Measurements from ENCODE around the gene RHOH.
"Not testable (repeated sequence)": the region's sequence is repeated elsewhere in the genome, so short reads cannot be mapped to it uniquely, and the experiment has no call there.

Gene RHOH

GRCh38 chr4:40196724-40197281 is at the start of gene RHOH:
RHOH (plus strand) TSS chr4:40197031; CDS start chr4:40243387, 46,356 bp downstream.
- Histone ChIP-seq H4K20me1 (ENCODE audit: insufficient read depth) (no peaks in the 10 kb centered on the region), H3K27me3 (ENCODE audit: insufficient read depth, low read depth) (no peaks in the 10 kb centered on the region), H3K79me2 (ENCODE audit: insufficient read depth, low read depth) (peaks cover 18% of the 10 kb centered on the region; the same call in 1 of the 2 replicates), H3K27ac (peak within 1 kb of the TSS; percentile 49), H3K4me3 (IDR thresholded peaks at IDR 0.05; ENCODE audit: insufficient read depth, low read depth, low read length) (no peak within 1 kb of the TSS), H3K4me2 (peak within 1 kb of the TSS; percentile 57), H2AFZ (ENCODE audit: low read depth) (peak within 1 kb of the TSS; percentile 33; the same call in 1 of the 2 replicates), H3K9ac (peak within 1 kb of the TSS; percentile 42; the same call in 1 of the 2 replicates), H3K36me3 (ENCODE audit: insufficient read depth) (no peaks in the 10 kb centered on the region), H3K4me1 (ENCODE audit: low read depth, poor library complexity, severe bottlenecking) (peaks cover 29% of the 10 kb centered on the region)
- TF ChIP-seq, protein P1, sequence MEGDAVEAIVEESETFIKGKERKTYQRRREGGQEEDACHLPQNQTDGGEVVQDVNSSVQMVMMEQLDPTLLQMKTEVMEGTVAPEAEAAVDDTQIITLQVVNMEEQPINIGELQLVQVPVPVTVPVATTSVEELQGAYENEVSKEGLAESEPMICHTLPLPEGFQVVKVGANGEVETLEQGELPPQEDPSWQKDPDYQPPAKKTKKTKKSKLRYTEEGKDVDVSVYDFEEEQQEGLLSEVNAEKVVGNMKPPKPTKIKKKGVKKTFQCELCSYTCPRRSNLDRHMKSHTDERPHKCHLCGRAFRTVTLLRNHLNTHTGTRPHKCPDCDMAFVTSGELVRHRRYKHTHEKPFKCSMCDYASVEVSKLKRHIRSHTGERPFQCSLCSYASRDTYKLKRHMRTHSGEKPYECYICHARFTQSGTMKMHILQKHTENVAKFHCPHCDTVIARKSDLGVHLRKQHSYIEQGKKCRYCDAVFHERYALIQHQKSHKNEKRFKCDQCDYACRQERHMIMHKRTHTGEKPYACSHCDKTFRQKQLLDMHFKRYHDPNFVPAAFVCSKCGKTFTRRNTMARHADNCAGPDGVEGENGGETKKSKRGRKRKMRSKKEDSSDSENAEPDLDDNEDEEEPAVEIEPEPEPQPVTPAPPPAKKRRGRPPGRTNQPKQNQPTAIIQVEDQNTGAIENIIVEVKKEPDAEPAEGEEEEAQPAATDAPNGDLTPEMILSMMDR (conservative IDR thresholded peaks at IDR 0.05; ENCODE audit: low read depth, low read length), result no peak

DNA sequence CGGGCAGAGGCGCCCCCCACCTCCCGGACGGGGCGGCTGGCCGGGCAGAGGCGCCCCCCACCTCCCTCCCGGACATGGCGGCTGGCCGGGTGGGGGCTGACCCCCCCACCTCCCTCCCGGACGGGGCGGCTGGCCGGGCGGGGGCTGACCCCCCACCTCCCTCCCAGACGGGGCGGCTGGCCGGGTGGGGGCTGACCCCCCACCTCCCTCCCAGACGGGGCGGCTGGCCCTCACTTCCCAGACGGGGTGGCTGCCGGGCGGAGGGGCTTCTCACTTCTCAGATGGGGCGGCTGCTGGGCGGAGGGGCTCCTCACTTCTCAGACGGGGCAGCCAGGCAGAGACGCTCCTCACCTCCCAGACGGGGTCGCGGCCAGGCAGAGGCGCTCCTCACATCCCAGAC is 49.3 kb upstream of the RHOH start:
- not testable (repeated sequence) for H3K9ac ChIP-seq; H3K27me3 ChIP-seq (ENCODE audit: insufficient read depth, low read depth); H4K20me1 ChIP-seq (ENCODE audit: insufficient read depth); H3K4me3 ChIP-seq (IDR thresholded peaks at IDR 0.05; ENCODE audit: insufficient read depth, low read depth, low read length); H3K27ac ChIP-seq; H2AFZ ChIP-seq (ENCODE audit: low read depth); H3K36me3 ChIP-seq (ENCODE audit: insufficient read depth); H3K79me2 ChIP-seq (ENCODE audit: insufficient read depth, low read depth); H3K4me1 ChIP-seq (ENCODE audit: low read depth, poor library complexity, severe bottlenecking); H3K4me2 ChIP-seq

- H2AFZ ChIP-seq (ENCODE audit: low read depth), result no peak overlapping the region
- no peaks in the 10 kb centered on the region for H3K79me2 ChIP-seq (ENCODE audit: insufficient read depth, low read depth)
- no peaks in the 10 kb centered on the region for H4K20me1 ChIP-seq (ENCODE audit: insufficient read depth)
- H3K4me3 ChIP-seq (IDR thresholded peaks at IDR 0.05; ENCODE audit: insufficient read depth, low read depth, low read length), result no peak overlapping the region
- TF ChIP-seq, protein P1 (conservative IDR thresholded peaks at IDR 0.05; ENCODE audit: low read depth, low read length), result peak; percentile 76
- H3K9ac ChIP-seq, result no peak overlapping the region
- no peaks in the 10 kb centered on the region for H3K36me3 ChIP-seq (ENCODE audit: insufficient read depth)
- H3K27ac ChIP-seq, result no peak overlapping the region
- no peaks in the 10 kb centered on the region for H3K27me3 ChIP-seq (ENCODE audit: insufficient read depth, low read depth)
- H3K4me1 ChIP-seq (ENCODE audit: low read depth, poor library complexity, severe bottlenecking), result no peaks in the 10 kb centered on the region
- no peak overlapping the region for H3K4me2 ChIP-seq
Measured at GRCh38 chr4:40149960-40150385, 46.9 kb upstream of the RHOH start.

DNA sequence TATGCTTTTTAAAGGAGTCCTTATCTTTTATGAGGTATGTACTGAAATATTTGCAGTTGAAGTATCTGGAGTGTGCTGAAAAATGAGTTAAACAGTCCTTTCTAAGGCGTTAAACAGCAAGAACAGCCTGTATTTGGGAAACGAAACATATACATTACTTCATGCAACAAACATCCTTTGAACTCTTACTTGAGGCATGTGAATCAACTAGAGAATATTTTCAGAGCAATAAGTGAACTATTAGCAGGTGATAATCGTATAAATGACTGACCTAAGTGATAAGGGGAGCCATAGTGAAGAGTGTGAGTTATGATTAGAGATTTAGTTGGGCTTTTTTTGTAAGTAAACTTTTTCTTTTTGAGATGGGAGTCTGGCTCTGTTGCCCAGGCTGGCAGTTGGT is 45.9 kb upstream of the RHOH start:
- H3K4me2 ChIP-seq, result no peak overlapping the region
- no peaks in the 10 kb centered on the region for H3K79me2 ChIP-seq (ENCODE audit: insufficient read depth, low read depth)
- TF ChIP-seq, protein P1 (conservative IDR thresholded peaks at IDR 0.05; ENCODE audit: low read depth, low read length), result no peak
- no peak overlapping the region for H3K4me3 ChIP-seq (IDR thresholded peaks at IDR 0.05; ENCODE audit: insufficient read depth, low read depth, low read length)
- no peaks in the 10 kb centered on the region for H3K4me1 ChIP-seq (ENCODE audit: low read depth, poor library complexity, severe bottlenecking)
- no peaks in the 10 kb centered on the region for H3K36me3 ChIP-seq (ENCODE audit: insufficient read depth)
- H3K27me3 ChIP-seq (ENCODE audit: insufficient read depth, low read depth), result no peaks in the 10 kb centered on the region
- no peak overlapping the region for H2AFZ ChIP-seq (ENCODE audit: low read depth)
- H4K20me1 ChIP-seq (ENCODE audit: insufficient read depth), result no peaks in the 10 kb centered on the region
- H3K9ac ChIP-seq, result no peak overlapping the region
- no peak overlapping the region for H3K27ac ChIP-seq

- TF ChIP-seq, protein P1 (conservative IDR thresholded peaks at IDR 0.05; ENCODE audit: low read depth, low read length), result no peak
- Histone ChIP-seq H2AFZ (ENCODE audit: low read depth) (no peak overlapping the region), H3K4me1 (ENCODE audit: low read depth, poor library complexity, severe bottlenecking) (no peaks in the 10 kb centered on the region), H3K79me2 (ENCODE audit: insufficient read depth, low read depth) (no peaks in the 10 kb centered on the region), H3K36me3 (ENCODE audit: insufficient read depth) (no peaks in the 10 kb centered on the region), H3K4me2 (no peak overlapping the region), H3K27ac (no peak overlapping the region), H3K4me3 (IDR thresholded peaks at IDR 0.05; ENCODE audit: insufficient read depth, low read depth, low read length) (no peak overlapping the region), H3K9ac (no peak overlapping the region), H4K20me1 (ENCODE audit: insufficient read depth) (no peaks in the 10 kb centered on the region), H3K27me3 (ENCODE audit: insufficient read depth, low read depth) (no peaks in the 10 kb centered on the region)
Measured at GRCh38 chr4:40152637-40153036, 44.2 kb upstream of the RHOH start.

Measured in KMS-11 (cell line).